Kidney epithelial cell (primary cell): Measurements from ENCODE around the gene NNMT. TPM values are rescaled to one million over a fixed set of nuclear protein-coding genes. Genes with fewer than 3 reads are reported as not detected.

ENCODE experiments used
- DNase-seq: peaks from one replicate; pipeline ENCODE4 v3.0.0-alpha.2; 2010; ENCODE audit warnings: low read depth
- H3K27me3 ChIP-seq: 2 replicates; pipeline ENCODE4 v1.6.0; 2011; ENCODE audit warnings: low read length; ENCODE audit not compliant: control insufficient read depth, insufficient read depth
- H3K36me3 ChIP-seq: 2 replicates; pipeline ENCODE4 v1.5.1; 2011; ENCODE audit warnings: low read length; ENCODE audit not compliant: control insufficient read depth, insufficient read depth
- H3K4me3 ChIP-seq: 2 replicates; pipeline ENCODE4 v1.5.1; 2011; ENCODE audit warnings: low read depth, mild to moderate bottlenecking, control low read depth, low read length
- total RNA-seq: library from RNA; depleted of rRNA; stranded (reverse); fragments of >200 nt; gene quantifications from 2 replicates; pipeline ENCODE4 v1.2.3, GENCODE V29; 2015
- TF ChIP-seq, protein P1 (sequence below): IDR thresholded peaks from 2 replicates; pipeline ENCODE4 v1.5.1; 2011; ENCODE audit warnings: mild to moderate bottlenecking, moderate library complexity, low read length, control low read depth, inconsistent platforms; ENCODE audit not compliant: insufficient read depth, poor library complexity, severe bottlenecking

NNMT gene
- total RNA-seq, 1 donor from 2014 or later: 470 TPM

- no peak for DNase-seq
- TF ChIP-seq, protein P1, sequence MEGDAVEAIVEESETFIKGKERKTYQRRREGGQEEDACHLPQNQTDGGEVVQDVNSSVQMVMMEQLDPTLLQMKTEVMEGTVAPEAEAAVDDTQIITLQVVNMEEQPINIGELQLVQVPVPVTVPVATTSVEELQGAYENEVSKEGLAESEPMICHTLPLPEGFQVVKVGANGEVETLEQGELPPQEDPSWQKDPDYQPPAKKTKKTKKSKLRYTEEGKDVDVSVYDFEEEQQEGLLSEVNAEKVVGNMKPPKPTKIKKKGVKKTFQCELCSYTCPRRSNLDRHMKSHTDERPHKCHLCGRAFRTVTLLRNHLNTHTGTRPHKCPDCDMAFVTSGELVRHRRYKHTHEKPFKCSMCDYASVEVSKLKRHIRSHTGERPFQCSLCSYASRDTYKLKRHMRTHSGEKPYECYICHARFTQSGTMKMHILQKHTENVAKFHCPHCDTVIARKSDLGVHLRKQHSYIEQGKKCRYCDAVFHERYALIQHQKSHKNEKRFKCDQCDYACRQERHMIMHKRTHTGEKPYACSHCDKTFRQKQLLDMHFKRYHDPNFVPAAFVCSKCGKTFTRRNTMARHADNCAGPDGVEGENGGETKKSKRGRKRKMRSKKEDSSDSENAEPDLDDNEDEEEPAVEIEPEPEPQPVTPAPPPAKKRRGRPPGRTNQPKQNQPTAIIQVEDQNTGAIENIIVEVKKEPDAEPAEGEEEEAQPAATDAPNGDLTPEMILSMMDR: no peak
- Histone ChIP-seq H3K36me3 (no peaks in the 10 kb centered on the region), H3K27me3 (peaks cover 5% of the 10 kb centered on the region), H3K4me3 (no peak overlapping the region)
Measured at GRCh38 chr11:114278342-114279065, 17.7 kb upstream of the NNMT start.

GRCh38 chr11:114279792-114280546 lies 16.2 kb upstream of the NNMT start:
- Histone ChIP-seq H3K4me3 (no peak overlapping the region), H3K36me3 (no peaks in the 10 kb centered on the region), H3K27me3 (peaks cover 2% of the 10 kb centered on the region)
- TF ChIP-seq, protein P1: no peak
- no peak for DNase-seq

DNA sequence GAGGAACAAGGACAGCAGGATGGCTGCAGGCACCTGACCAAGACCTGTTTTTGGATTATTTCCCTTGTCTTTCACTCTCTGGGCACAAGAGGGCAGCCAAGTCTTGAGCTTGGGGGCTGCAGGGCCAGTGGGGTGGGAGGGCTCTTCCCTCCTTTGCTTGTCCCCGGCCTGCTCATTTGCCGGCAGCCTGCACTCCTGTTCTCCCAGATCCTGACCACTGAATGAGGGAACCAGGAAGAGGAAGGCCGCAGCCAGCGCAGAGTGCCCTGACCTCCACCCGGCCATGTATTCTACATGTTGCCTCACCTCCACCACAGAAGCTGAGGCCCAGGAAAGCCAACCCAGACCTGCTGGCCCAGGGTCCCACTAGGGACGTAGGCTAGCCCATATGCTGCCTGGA lies 15.5 kb upstream of the NNMT start:
- H3K4me3 ChIP-seq: no peak overlapping the region
- H3K36me3 ChIP-seq: no peaks in the 10 kb centered on the region
- TF ChIP-seq, protein P1: peak; percentile 86
- DNase-seq: peak; percentile 57
- no peaks in the 10 kb centered on the region for H3K27me3 ChIP-seq

GRCh38 chr11:114281388-114281956 lies 14.7 kb upstream of the NNMT start:
- Histone ChIP-seq H3K36me3 (no peaks in the 10 kb centered on the region), H3K27me3 (no peaks in the 10 kb centered on the region), H3K4me3 (no peak overlapping the region)
- no peak for DNase-seq
- TF ChIP-seq, protein P1: no peak

DNA sequence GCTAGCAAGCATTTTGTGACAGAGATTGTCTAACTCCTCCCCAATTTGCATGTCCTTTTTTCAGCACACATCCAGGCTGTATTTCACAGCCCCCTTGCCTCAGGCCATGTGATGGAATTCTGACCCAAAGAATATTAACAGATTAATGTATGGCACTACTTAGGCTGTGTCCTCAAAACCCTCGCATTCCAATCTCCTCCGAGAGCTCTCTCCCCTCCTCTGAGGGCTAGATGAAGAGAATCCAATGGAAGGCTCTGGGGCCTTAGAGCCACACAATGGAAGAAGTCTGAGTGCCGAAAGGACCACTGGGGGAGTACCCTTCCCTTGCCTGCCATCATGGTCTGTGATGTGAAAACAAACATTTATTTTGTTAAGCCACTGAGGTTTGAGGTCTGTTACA lies 13.7 kb upstream of the NNMT start:
- H3K27me3 ChIP-seq: no peaks in the 10 kb centered on the region
- no peak for DNase-seq
- no peak overlapping the region for H3K4me3 ChIP-seq
- no peaks in the 10 kb centered on the region for H3K36me3 ChIP-seq
- TF ChIP-seq, protein P1: no peak
